Adrenal gland (tissue), 12 donors: ENCODE results near the gene ENTREP1. TPM values are rescaled to one million over a fixed set of nuclear protein-coding genes. Genes with fewer than 3 reads are reported as not detected.

Experiments used
- DNase-seq, 7 donors: peaks; one replicate each; pipeline ENCODE4 v3.0.0-alpha.2; 2019 to 2020
- H3K27ac ChIP-seq, 5 donors: fragments of 200-600 bp; sonication (generic) in 4 of 5; 1 replicate in 3 of 5; 2 replicates in 2 of 5; pipeline versions ENCODE4 v1.5.1 to v1.8.0; 2016 to 2020; ENCODE audit warnings: mild to moderate bottlenecking in 1 of 5
- H3K27me3 ChIP-seq: fragments of 200-600 bp; 2 replicates; pipeline ENCODE4 v1.8.0; 2021
- H3K36me3 ChIP-seq, 2 donors: fragments of 200-600 bp; replicated peaks in 1 of 2; 1 replicate in 1 of 2; 2 replicates in 1 of 2; pipeline versions ENCODE4 v1.5.1 to v1.8.0; 2018 to 2022
- H3K4me1 ChIP-seq, 2 donors: fragments of 200-600 bp; replicated peaks in 1 of 2; 1 replicate in 1 of 2; 2 replicates in 1 of 2; pipeline versions ENCODE4 v1.5.1 to v1.8.0; 2018 to 2021
- H3K4me3 ChIP-seq, 4 donors: fragments of 200-600 bp; sonication (generic) in 3 of 4; one replicate each; pipeline ENCODE4 v1.5.1; 2016 to 2018
- H3K9me3 ChIP-seq, 3 donors: fragments of 200-600 bp; sonication (generic) in 1 of 3; replicated peaks in 1 of 3; 1 replicate in 2 of 3; 2 replicates in 1 of 3; pipeline versions ENCODE4 v1.5.1 to v1.8.0; 2016 to 2021
- CTCF ChIP-seq, 6 experiments: fragments of 450-650 bp in 4 of 6; fragments of 200-600 bp in 2 of 6; sonication (generic) in 1 of 6; IDR thresholded peaks; 1 replicate in 5 of 6; 2 replicates in 1 of 6; pipeline versions ENCODE4 v1.5.1 to v1.8.0; 2016 to 2021; ENCODE audit warnings: antibody characterized with exemption in 6 of 6, mild to moderate bottlenecking in 2 of 6, moderate library complexity in 1 of 6
- POLR2A ChIP-seq, 2 donors: fragments of 450-650 bp; IDR thresholded peaks; one replicate each; pipeline ENCODE4 v1.6.1; 2017; ENCODE audit warnings: antibody characterized with exemption in 2 of 2, mild to moderate bottlenecking in 2 of 2, moderate library complexity in 1 of 2
- WGBS, 4 donors: extraction: QIAGEN DNeasy Blood & Tissue Kit in 2 of 4; methylation state at CpG; one replicate each; pipeline versions ENCODE4 v1.1.5 to v1.1.7; 2013 to 2017; 5-methylcytosine and 5-hydroxymethylcytosine counted together
- intact Hi-C, 2 donors: fragments of 100-400 bp; cut with DNase I; formaldehyde crosslinking; loops; one replicate each; pipeline versions ENCODE4 v1.14.1 to v1.15.0; 2022 to 2023
- polyA plus RNA-seq, 3 donors: library from polyadenylated mRNA; stranded (reverse); fragments of 200-250 nt in 2 of 3; fragments of 350-450 nt in 1 of 3; fragmentation: Illumina TruSeq in 1 of 3; extraction: RNeasy Lipid Tissue Mini Kit (QIAGEN cat#74804) in 1 of 3; gene quantifications; one replicate each; pipeline ENCODE4 v1.2.3, GENCODE V29; 2013 to 2014
- total RNA-seq, 9 donors: library from RNA; depleted of rRNA in 4 of 9; stranded (reverse); fragments of >200 nt in 4 of 9; fragments of 120-200 nt in 1 of 9; fragmentation: NEBNext Ultra II Directional in 1 of 9; extraction: Animal tissue kit (Norgen Biotek cat#: 25700) in 1 of 9; gene quantifications; one replicate each; pipeline versions ENCODE4 v1.1.0 to v1.2.4, GENCODE V29; 2013 to 2023
- donor health status: healthy with polysubstance abuse.
- donor health status: Bipolar disorder and iron deficiency.
- donor health status: DM: yes; HTN: yes; CAD: no.
- donor health status: DM: no; HTN: no; CAD: no.
- donor health status: DM: no; HTN: no; CAD: no.
- donor health status: DM: yes; HTN: yes; CAD: no.

ENTREP1 gene
- total and polyA plus RNA-seq, 12 donors = 2.5 to 13.7 (median 6.9) TPM

- H3K4me1 ChIP-seq = no peaks in the 10 kb centered on the region
- H3K27ac ChIP-seq = no peak overlapping the region
- H3K36me3 ChIP-seq = no peaks in the 10 kb centered on the region
- WGBS, 4 donors = 82 to 88% (median 86%) methylated on average over 4 of the region's 4 CpGs
- intact Hi-C loops = no loop called here
- DNase-seq = no peak
- no peaks in the 10 kb centered on the region for H3K27me3 ChIP-seq
- no peak overlapping the region for H3K4me3 ChIP-seq
- H3K9me3 ChIP-seq = no peaks in the 10 kb centered on the region
- TF ChIP-seq CTCF (IDR thresholded peaks at IDR 0.05) = no peak
- no peak for TF ChIP-seq POLR2A (IDR thresholded peaks at IDR 0.05)
These were observed 32.8 kb downstream of the ENTREP1 start for GRCh38 chr9:69357821-69358220.

GRCh38 chr9:69363191-69363590, 38.2 kb downstream of the ENTREP1 start:
- no peak overlapping the region for H3K4me3 ChIP-seq
- no peak overlapping the region for H3K27ac ChIP-seq
- no peaks in the 10 kb centered on the region for H3K27me3 ChIP-seq
- no peaks in the 10 kb centered on the region for H3K36me3 ChIP-seq
- no peaks in the 10 kb centered on the region for H3K9me3 ChIP-seq
- 22 to 48% (median 31%) methylated on average over 1 of the region's 1 CpG for WGBS, 4 donors
- TF ChIP-seq POLR2A (IDR thresholded peaks at IDR 0.05) = no peak
- TF ChIP-seq CTCF (IDR thresholded peaks at IDR 0.05) = no peak
- no peaks in the 10 kb centered on the region for H3K4me1 ChIP-seq
- DNase-seq = no peak
- intact Hi-C loops = no loop called here

GRCh38 chr9:69364510-69365150, 39.6 kb downstream of the ENTREP1 start:
- TF ChIP-seq POLR2A (IDR thresholded peaks at IDR 0.05) = no peak
- TF ChIP-seq CTCF (IDR thresholded peaks at IDR 0.05) = no peak
- WGBS, 4 donors = 82 to 93% (median 91%) methylated on average over 3 of the region's 3 CpGs
- H3K27me3 ChIP-seq = no peaks in the 10 kb centered on the region
- intact Hi-C loops = no loop called here
- no peaks in the 10 kb centered on the region for H3K9me3 ChIP-seq
- no peaks in the 10 kb centered on the region for H3K4me1 ChIP-seq
- H3K4me3 ChIP-seq = no peak overlapping the region
- no peak for DNase-seq
- H3K27ac ChIP-seq = no peak overlapping the region
- no peaks in the 10 kb centered on the region for H3K36me3 ChIP-seq

GRCh38 chr9:69370430-69370829, 45.4 kb downstream of the ENTREP1 start:
- Histone ChIP-seq H3K4me1 (peaks cover 0 to 6% of the 10 kb centered on the region in 2 donors), H3K36me3 (no peaks in the 10 kb centered on the region), H3K27me3 (no peaks in the 10 kb centered on the region), H3K4me3 (no peak overlapping the region), H3K27ac (no peak overlapping the region), H3K9me3 (no peaks in the 10 kb centered on the region)
- intact Hi-C loops = no loop called here
- no peak for DNase-seq
- TF ChIP-seq POLR2A (IDR thresholded peaks at IDR 0.05) = no peak
- TF ChIP-seq CTCF (IDR thresholded peaks at IDR 0.05) = no peak
- WGBS, 4 donors = 51 to 67% (median 64%) methylated on average over 2 of the region's 2 CpGs
